ENCODE measurements around the gene SDF4.

SDF4 gene

DNA sequence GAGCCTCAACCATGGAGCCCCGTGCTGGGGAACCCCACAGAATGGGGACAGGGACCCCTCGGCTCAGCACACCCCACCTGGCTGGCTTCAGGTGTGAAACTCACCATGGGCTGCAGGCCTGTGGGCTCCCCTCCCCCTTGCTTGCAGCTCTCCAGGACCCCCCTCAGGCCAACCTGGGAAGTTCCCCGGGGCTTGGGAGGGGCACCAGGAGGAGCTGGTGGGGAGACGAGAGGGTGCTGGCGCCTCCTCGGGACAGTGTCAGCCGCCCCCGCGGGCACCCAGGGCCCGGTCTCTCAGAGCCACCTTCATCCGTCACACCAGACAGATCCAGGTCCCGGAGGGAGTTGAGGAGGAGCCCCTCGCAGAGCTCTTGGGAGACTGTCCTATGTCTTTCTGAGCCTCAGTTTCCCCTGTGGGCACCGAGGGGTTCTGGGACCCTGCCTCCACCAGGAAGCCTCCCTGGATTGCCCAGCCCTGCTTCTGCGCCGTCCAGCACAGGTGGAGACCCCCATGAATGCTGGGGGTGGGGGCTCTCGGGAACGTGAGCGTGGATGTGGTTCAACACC, 24.8 kb downstream of the SDF4 start:
- no peak for DNase-seq (ENCODE audit: extremely low spot score)
- CTCF ChIA-PET, result no interaction called here
- POLR2A ChIA-PET, result no interaction called here
- TF ChIP-seq CTBP1 (IDR thresholded peaks at IDR 0.05; ENCODE audit: borderline replicate concordance) (no peak), TARDBP (IDR thresholded peaks at IDR 0.05) (no peak), L3MBTL2 (conservative IDR thresholded peaks at IDR 0.05) (no peak)

GRCh38 chr1:1206376-1206965, 25.3 kb downstream of the SDF4 start, which contains the start of gene TNFRSF18:
Gene TNFRSF18, minus strand, starts transcription at chr1:1206592. Its CDS starts 21 bp downstream, at chr1:1206571.
- ChIA-PET CTCF (interaction anchor here (0.5 kb wide), 1 partner anchor 54 kb away, joined by 4 read pairs; no protein-coding TSS in a partner anchor), POLR2A (no interaction called here)
- TF ChIP-seq ARNT (IDR thresholded peaks at IDR 0.05), result no peak
- TF ChIP-seq ELF4 (IDR thresholded peaks at IDR 0.05), result no peak
- no peak for TF ChIP-seq TARDBP (IDR thresholded peaks at IDR 0.05)
- TF ChIP-seq LEF1 (IDR thresholded peaks at IDR 0.05; ENCODE audit: borderline replicate concordance), result no peak
- no peak for TF ChIP-seq ZNF384 (IDR thresholded peaks at IDR 0.05)
- no peak for TF ChIP-seq FOXM1 (IDR thresholded peaks at IDR 0.05; ENCODE audit: borderline replicate concordance)
- TF ChIP-seq FOXK2 (IDR thresholded peaks at IDR 0.05), result no peak
- TF ChIP-seq BHLHE40 (IDR thresholded peaks at IDR 0.05; ENCODE audit: borderline replicate concordance), result no peak
- no peak for TF ChIP-seq HDGF (IDR thresholded peaks at IDR 0.05; ENCODE audit: borderline replicate concordance)
- TF ChIP-seq NFRKB (IDR thresholded peaks at IDR 0.05), result no peak
- no peak for TF ChIP-seq SP1 (IDR thresholded peaks at IDR 0.05)
- TF ChIP-seq, protein P1, sequence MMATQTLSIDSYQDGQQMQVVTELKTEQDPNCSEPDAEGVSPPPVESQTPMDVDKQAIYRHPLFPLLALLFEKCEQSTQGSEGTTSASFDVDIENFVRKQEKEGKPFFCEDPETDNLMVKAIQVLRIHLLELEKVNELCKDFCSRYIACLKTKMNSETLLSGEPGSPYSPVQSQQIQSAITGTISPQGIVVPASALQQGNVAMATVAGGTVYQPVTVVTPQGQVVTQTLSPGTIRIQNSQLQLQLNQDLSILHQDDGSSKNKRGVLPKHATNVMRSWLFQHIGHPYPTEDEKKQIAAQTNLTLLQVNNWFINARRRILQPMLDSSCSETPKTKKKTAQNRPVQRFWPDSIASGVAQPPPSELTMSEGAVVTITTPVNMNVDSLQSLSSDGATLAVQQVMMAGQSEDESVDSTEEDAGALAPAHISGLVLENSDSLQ (IDR thresholded peaks at IDR 0.05), result no peak
- no peak for TF ChIP-seq FOXA1 (IDR thresholded peaks at IDR 0.05)
- TF ChIP-seq SUZ12 (IDR thresholded peaks at IDR 0.05), result no peak
- no peak for TF ChIP-seq L3MBTL2 (conservative IDR thresholded peaks at IDR 0.05)
- no peak for TF ChIP-seq CTBP1 (IDR thresholded peaks at IDR 0.05; ENCODE audit: borderline replicate concordance)
- no peak for DNase-seq (ENCODE audit: extremely low spot score)

- no peak for DNase-seq (ENCODE audit: extremely low spot score)
- ChIA-PET CTCF (interaction anchor here (0.5 kb wide), 1 partner anchor 53 kb away, joined by 4 read pairs; no protein-coding TSS in a partner anchor), POLR2A (interaction anchor here (1.6 kb wide), 1 partner anchor 25 kb away, joined by 5 read pairs; no protein-coding TSS in a partner anchor)
- TF ChIP-seq FOXK2 (IDR thresholded peaks at IDR 0.05) (no peak), FOXA1 (IDR thresholded peaks at IDR 0.05) (no peak), CTBP1 (IDR thresholded peaks at IDR 0.05; ENCODE audit: borderline replicate concordance) (no peak), ZNF384 (IDR thresholded peaks at IDR 0.05) (no peak), L3MBTL2 (conservative IDR thresholded peaks at IDR 0.05) (no peak), HDGF (IDR thresholded peaks at IDR 0.05; ENCODE audit: borderline replicate concordance) (no peak), NFRKB (IDR thresholded peaks at IDR 0.05) (no peak), SP1 (IDR thresholded peaks at IDR 0.05) (no peak)
Observed at GRCh38 chr1:1205769-1206375, 25.9 kb downstream of the SDF4 start.

- no peak for TF ChIP-seq LEF1 (IDR thresholded peaks at IDR 0.05; ENCODE audit: borderline replicate concordance)
- no peak for TF ChIP-seq ELF4 (IDR thresholded peaks at IDR 0.05)
- ChIA-PET CTCF (no interaction called here), POLR2A (interaction anchor here (1.6 kb wide), 1 partner anchor 26 kb away, joined by 5 read pairs; no protein-coding TSS in a partner anchor)
- DNase-seq (ENCODE audit: extremely low spot score), result no peak
Observed at GRCh38 chr1:1204998-1205768, 26.6 kb downstream of the SDF4 start.

- CTCF ChIA-PET, result no interaction called here
- POLR2A ChIA-PET, result interaction anchor here (1.6 kb wide), 1 partner anchor 27 kb away, joined by 5 read pairs; no protein-coding TSS in a partner anchor
- no peak for DNase-seq (ENCODE audit: extremely low spot score)
- TF ChIP-seq TARDBP (IDR thresholded peaks at IDR 0.05) (no peak), SP1 (IDR thresholded peaks at IDR 0.05) (no peak)
Observed at GRCh38 chr1:1204425-1204920, 27.3 kb downstream of the SDF4 start.

GRCh38 chr1:1203561-1204424, 28.0 kb downstream of the SDF4 start:
- no peak for DNase-seq (ENCODE audit: extremely low spot score)
- ChIA-PET POLR2A (interaction anchor here (1.6 kb wide), 1 partner anchor 27 kb away, joined by 5 read pairs; no protein-coding TSS in a partner anchor), CTCF (no interaction called here)
- TF ChIP-seq ZNF384 (IDR thresholded peaks at IDR 0.05), result no peak
- no peak for TF ChIP-seq ARNT (IDR thresholded peaks at IDR 0.05)
- no peak for TF ChIP-seq FOXM1 (IDR thresholded peaks at IDR 0.05; ENCODE audit: borderline replicate concordance)
- no peak for TF ChIP-seq BHLHE40 (IDR thresholded peaks at IDR 0.05; ENCODE audit: borderline replicate concordance)
- TF ChIP-seq HDGF (IDR thresholded peaks at IDR 0.05; ENCODE audit: borderline replicate concordance), result no peak
- TF ChIP-seq LEF1 (IDR thresholded peaks at IDR 0.05; ENCODE audit: borderline replicate concordance), result no peak
- TF ChIP-seq ELF4 (IDR thresholded peaks at IDR 0.05), result no peak
- no peak for TF ChIP-seq CTBP1 (IDR thresholded peaks at IDR 0.05; ENCODE audit: borderline replicate concordance)
- TF ChIP-seq FOXK2 (IDR thresholded peaks at IDR 0.05), result no peak
- TF ChIP-seq SP1 (IDR thresholded peaks at IDR 0.05), result no peak
- no peak for TF ChIP-seq SUZ12 (IDR thresholded peaks at IDR 0.05)
- no peak for TF ChIP-seq L3MBTL2 (conservative IDR thresholded peaks at IDR 0.05)
- no peak for TF ChIP-seq TARDBP (IDR thresholded peaks at IDR 0.05)
- no peak for TF ChIP-seq FOXA1 (IDR thresholded peaks at IDR 0.05)
- TF ChIP-seq NFRKB (IDR thresholded peaks at IDR 0.05), result no peak
- TF ChIP-seq, protein P1 (IDR thresholded peaks at IDR 0.05), result no peak
